ENCODE data around the gene RASGEF1C.

Gene RASGEF1C

DNA sequence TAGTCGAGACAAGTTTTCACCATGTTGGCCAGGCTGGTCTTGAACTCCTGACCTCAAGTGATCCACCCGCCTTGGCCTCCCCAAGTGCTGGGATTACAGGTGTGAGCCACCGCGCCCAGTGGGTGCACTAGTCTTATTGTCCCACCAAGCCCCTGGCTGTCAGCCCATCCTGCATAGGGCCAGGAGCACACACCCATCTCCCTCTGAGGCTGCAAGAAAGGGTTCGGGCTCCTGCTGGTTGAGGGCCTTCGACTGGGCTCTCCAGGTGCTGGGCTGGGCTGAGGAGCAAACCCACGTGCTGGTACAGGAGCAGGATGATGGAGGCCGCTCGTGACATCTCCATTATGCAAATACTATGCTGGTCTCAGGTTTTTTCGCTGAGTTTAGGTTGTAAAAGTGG, 112.4 kb downstream of the RASGEF1C start:
- no peaks in the 10 kb centered on the region for H3K4me1 ChIP-seq (ENCODE audit: low read depth, poor library complexity, severe bottlenecking)
- no peaks in the 10 kb centered on the region for H3K79me2 ChIP-seq (ENCODE audit: insufficient read depth, low read depth)
- no peak overlapping the region for H3K9ac ChIP-seq
- no peak overlapping the region for H3K4me2 ChIP-seq
- TF ChIP-seq, protein P1, sequence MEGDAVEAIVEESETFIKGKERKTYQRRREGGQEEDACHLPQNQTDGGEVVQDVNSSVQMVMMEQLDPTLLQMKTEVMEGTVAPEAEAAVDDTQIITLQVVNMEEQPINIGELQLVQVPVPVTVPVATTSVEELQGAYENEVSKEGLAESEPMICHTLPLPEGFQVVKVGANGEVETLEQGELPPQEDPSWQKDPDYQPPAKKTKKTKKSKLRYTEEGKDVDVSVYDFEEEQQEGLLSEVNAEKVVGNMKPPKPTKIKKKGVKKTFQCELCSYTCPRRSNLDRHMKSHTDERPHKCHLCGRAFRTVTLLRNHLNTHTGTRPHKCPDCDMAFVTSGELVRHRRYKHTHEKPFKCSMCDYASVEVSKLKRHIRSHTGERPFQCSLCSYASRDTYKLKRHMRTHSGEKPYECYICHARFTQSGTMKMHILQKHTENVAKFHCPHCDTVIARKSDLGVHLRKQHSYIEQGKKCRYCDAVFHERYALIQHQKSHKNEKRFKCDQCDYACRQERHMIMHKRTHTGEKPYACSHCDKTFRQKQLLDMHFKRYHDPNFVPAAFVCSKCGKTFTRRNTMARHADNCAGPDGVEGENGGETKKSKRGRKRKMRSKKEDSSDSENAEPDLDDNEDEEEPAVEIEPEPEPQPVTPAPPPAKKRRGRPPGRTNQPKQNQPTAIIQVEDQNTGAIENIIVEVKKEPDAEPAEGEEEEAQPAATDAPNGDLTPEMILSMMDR (conservative IDR thresholded peaks at IDR 0.05; ENCODE audit: low read depth, low read length) = no peak
- no peaks in the 10 kb centered on the region for H4K20me1 ChIP-seq (ENCODE audit: insufficient read depth)
- no peak overlapping the region for H3K4me3 ChIP-seq (IDR thresholded peaks at IDR 0.05; ENCODE audit: insufficient read depth, low read depth, low read length)
- H3K27me3 ChIP-seq (ENCODE audit: insufficient read depth, low read depth) = no peaks in the 10 kb centered on the region
- H3K27ac ChIP-seq = no peak overlapping the region
- H3K36me3 ChIP-seq (ENCODE audit: insufficient read depth) = no peaks in the 10 kb centered on the region
- H2AFZ ChIP-seq (ENCODE audit: low read depth) = no peak overlapping the region

DNA sequence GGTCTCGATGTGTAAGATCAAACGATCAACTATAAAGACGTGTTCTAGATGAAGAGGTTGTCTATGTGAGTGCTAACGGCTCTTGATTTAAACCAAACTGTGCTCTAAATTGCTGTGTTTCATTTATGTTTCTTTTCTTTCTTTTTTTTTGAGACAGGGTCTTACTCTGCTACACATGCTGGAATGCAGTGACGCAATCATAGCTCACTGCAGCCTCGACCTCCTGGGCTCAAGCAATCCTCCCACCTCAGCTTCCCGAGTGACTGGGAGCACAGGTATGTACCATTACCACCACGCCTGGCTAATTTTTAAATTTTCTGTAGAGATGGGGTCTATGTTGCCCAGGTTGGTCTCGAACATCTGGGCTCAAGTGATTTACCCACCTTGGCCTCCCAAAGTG, 113.5 kb downstream of the RASGEF1C start:
- H4K20me1 ChIP-seq (ENCODE audit: insufficient read depth) = no peaks in the 10 kb centered on the region
- H3K79me2 ChIP-seq (ENCODE audit: insufficient read depth, low read depth) = no peaks in the 10 kb centered on the region
- H3K4me3 ChIP-seq (IDR thresholded peaks at IDR 0.05; ENCODE audit: insufficient read depth, low read depth, low read length) = no peak overlapping the region
- no peaks in the 10 kb centered on the region for H3K36me3 ChIP-seq (ENCODE audit: insufficient read depth)
- no peak overlapping the region for H3K27ac ChIP-seq
- no peaks in the 10 kb centered on the region for H3K4me1 ChIP-seq (ENCODE audit: low read depth, poor library complexity, severe bottlenecking)
- TF ChIP-seq, protein P1 (conservative IDR thresholded peaks at IDR 0.05; ENCODE audit: low read depth, low read length) = no peak
- H3K27me3 ChIP-seq (ENCODE audit: insufficient read depth, low read depth) = no peaks in the 10 kb centered on the region
- no peak overlapping the region for H3K4me2 ChIP-seq
- no peak overlapping the region for H2AFZ ChIP-seq (ENCODE audit: low read depth)
- no peak overlapping the region for H3K9ac ChIP-seq

DNA sequence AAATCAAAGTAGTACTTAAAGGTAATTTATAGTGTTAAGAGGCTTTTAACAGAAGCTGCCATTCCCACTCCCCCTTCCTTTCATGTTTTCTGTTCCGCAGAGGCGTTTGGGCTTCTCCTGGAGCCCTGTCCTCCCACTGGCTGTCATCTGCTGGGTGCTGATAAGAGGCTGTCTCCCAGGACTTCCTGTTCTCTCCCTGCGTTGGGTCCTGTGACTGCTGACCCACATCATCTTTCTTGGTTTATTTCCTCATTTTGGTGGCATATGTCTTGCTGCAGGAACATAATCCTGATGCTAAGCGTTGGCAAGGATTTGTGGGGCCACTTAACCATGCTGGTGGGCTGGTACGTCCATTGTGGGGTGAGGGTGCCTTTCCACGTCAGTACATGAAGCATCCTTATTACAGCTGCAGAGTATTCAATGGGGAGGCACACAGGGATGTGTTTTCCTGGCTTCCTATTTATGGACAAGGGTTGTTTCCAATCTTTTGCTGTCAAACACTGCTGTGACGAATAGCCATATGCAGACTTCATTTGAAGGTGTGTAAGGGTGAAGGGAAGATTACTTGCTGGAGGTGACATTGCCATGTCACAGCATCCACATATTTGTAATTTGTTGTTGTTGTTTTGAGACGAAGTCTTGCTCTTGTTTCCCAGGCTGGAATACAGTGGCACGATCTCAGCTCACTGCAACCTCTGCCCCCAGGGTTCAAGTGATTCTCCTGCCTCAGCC, 115.2 kb downstream of the RASGEF1C start:
- Histone ChIP-seq H3K9ac (no peak overlapping the region), H3K27ac (no peak overlapping the region), H3K4me2 (no peak overlapping the region), H2AFZ (ENCODE audit: low read depth) (no peak overlapping the region), H4K20me1 (ENCODE audit: insufficient read depth) (no peaks in the 10 kb centered on the region), H3K4me1 (ENCODE audit: low read depth, poor library complexity, severe bottlenecking) (no peaks in the 10 kb centered on the region), H3K36me3 (ENCODE audit: insufficient read depth) (no peaks in the 10 kb centered on the region), H3K79me2 (ENCODE audit: insufficient read depth, low read depth) (no peaks in the 10 kb centered on the region), H3K4me3 (IDR thresholded peaks at IDR 0.05; ENCODE audit: insufficient read depth, low read depth, low read length) (no peak overlapping the region), H3K27me3 (ENCODE audit: insufficient read depth, low read depth) (no peaks in the 10 kb centered on the region)
- TF ChIP-seq, protein P1 (conservative IDR thresholded peaks at IDR 0.05; ENCODE audit: low read depth, low read length) = no peak

DNA sequence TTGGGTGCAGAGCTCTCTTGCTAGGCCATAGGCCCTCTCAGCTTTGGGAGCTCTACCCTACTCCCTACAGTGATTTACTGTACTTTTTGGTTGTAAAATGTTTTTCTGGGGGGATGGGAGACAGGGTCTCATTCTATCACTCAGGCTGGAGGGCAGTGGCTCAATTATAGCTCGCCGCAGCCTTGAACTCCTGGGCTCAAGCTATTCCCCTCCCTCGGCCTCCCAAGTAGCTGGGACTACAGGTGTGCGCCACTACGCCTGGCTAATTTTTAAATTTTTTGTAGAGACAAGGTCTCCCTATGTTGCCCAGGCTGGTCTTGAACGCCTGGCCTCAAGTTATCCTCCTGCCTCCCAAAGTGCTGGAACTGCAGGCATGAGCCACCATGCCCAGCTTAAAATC, 115.8 kb downstream of the RASGEF1C start:
- no peak overlapping the region for H3K9ac ChIP-seq
- no peaks in the 10 kb centered on the region for H3K36me3 ChIP-seq (ENCODE audit: insufficient read depth)
- no peak overlapping the region for H3K4me2 ChIP-seq
- H2AFZ ChIP-seq (ENCODE audit: low read depth) = no peak overlapping the region
- no peak overlapping the region for H3K27ac ChIP-seq
- no peaks in the 10 kb centered on the region for H3K79me2 ChIP-seq (ENCODE audit: insufficient read depth, low read depth)
- no peak overlapping the region for H3K4me3 ChIP-seq (IDR thresholded peaks at IDR 0.05; ENCODE audit: insufficient read depth, low read depth, low read length)
- TF ChIP-seq, protein P1 (conservative IDR thresholded peaks at IDR 0.05; ENCODE audit: low read depth, low read length) = no peak
- H3K4me1 ChIP-seq (ENCODE audit: low read depth, poor library complexity, severe bottlenecking) = no peaks in the 10 kb centered on the region
- no peaks in the 10 kb centered on the region for H4K20me1 ChIP-seq (ENCODE audit: insufficient read depth)
- H3K27me3 ChIP-seq (ENCODE audit: insufficient read depth, low read depth) = no peaks in the 10 kb centered on the region

Data from KMS-11 (cell line).